H1 (cell line): Measurements from ENCODE around the gene DBF4. TPM values are rescaled to one million over a fixed set of nuclear protein-coding genes. Genes with fewer than 3 reads are reported as not detected.

Source experiments
- CTCF ChIA-PET: fragments of 300-600 bp; sonication (Branson Sonifier 250); formaldehyde crosslinking; loops from one replicate; lab custom pipeline; 2021; ENCODE audit not compliant: partially characterized antibody; lab: Charles Lee
- POLR2A ChIA-PET: fragments of 300-600 bp; sonication (Branson Sonifier 250); formaldehyde crosslinking; loops from one replicate; lab custom pipeline; 2021; ENCODE audit warnings: inconsistent platforms; ENCODE audit not compliant: partially characterized antibody; lab: Charles Lee
- DNase-seq, 2 experiments: peaks; one replicate each; pipeline versions ENCODE4 v3.0.0 to v3.0.0-alpha.2; 2010 to 2022; ENCODE audit warnings: low spot score in 2 of 2, low read depth in 1 of 2, mixed read lengths in 1 of 2
- FAIRE-seq: peaks from 2 replicates; lab custom pipeline; 2011; peaks lifted over from hg19 to GRCh38; lab: Jason Lieb, UNC
- H2AFZ ChIP-seq: 2 replicates; pipeline ENCODE4 v1.8.1; 2012; ENCODE audit warnings: low read length, inconsistent platforms
- H2AK5ac ChIP-seq: 2 replicates; pipeline ENCODE4 v1.6.1; 2013; ENCODE audit warnings: low read depth, low read length
- H2BK120ac ChIP-seq: replicated peaks from 2 replicates; pipeline ENCODE3; 2013; ENCODE audit warnings: low read depth, low read length, inconsistent platforms
- H2BK12ac ChIP-seq: 2 replicates; pipeline ENCODE4 v1.6.1; 2013; ENCODE audit warnings: low read depth, low read length
- H2BK15ac ChIP-seq: 2 replicates; pipeline ENCODE4 v1.6.1; 2013; ENCODE audit warnings: low read length
- H2BK20ac ChIP-seq: 2 replicates; pipeline ENCODE4 v1.6.1; 2013; ENCODE audit warnings: low read length
- H2BK5ac ChIP-seq: 2 replicates; pipeline ENCODE4 v1.6.1; 2013; ENCODE audit warnings: low read depth, low read length
- H3K14ac ChIP-seq: 2 replicates; pipeline ENCODE4 v1.6.1; 2013; ENCODE audit warnings: inconsistent platforms; ENCODE audit not compliant: insufficient read length
- H3K18ac ChIP-seq: 2 replicates; pipeline ENCODE4 v1.6.1; 2013; ENCODE audit warnings: low read length; ENCODE audit errors: extremely low read depth
- H3K23ac ChIP-seq: 2 replicates; pipeline ENCODE4 v1.6.1; 2013; ENCODE audit warnings: inconsistent platforms; ENCODE audit not compliant: insufficient read length
- H3K23me2 ChIP-seq: 2 replicates; pipeline ENCODE4 v1.6.1; 2013; ENCODE audit warnings: low read depth, low read length
- H3K27ac ChIP-seq: 2 replicates; pipeline ENCODE4 v1.6.1; 2011; ENCODE audit warnings: low read depth, low read length, inconsistent platforms
- H3K27me3 ChIP-seq, 4 experiments: replicated peaks in 1 of 4; 1 replicate in 1 of 4; 2 replicates in 3 of 4; pipeline versions ENCODE4 v1.6.1 to v1.8.1; 2011 to 2013; ENCODE audit warnings: low read length in 3 of 4, mild to moderate bottlenecking in 3 of 4, inconsistent platforms in 2 of 4, mixed read lengths in 2 of 4, moderate library complexity in 1 of 4; ENCODE audit not compliant: control insufficient read depth in 3 of 4, insufficient read depth in 3 of 4; ENCODE audit errors: extremely low read depth in 1 of 4
- H3K36me3 ChIP-seq, 4 experiments: 2 replicates each; pipeline versions ENCODE4 v1.6.1 to v1.8.1; 2011 to 2013; ENCODE audit warnings: mild to moderate bottlenecking in 4 of 4, low read length in 3 of 4, moderate library complexity in 2 of 4, control low read depth in 1 of 4, inconsistent platforms in 1 of 4; ENCODE audit not compliant: insufficient read depth in 4 of 4, control insufficient read depth in 2 of 4
- H3K4ac ChIP-seq: replicated peaks from 2 replicates; pipeline ENCODE3; 2013; ENCODE audit warnings: low read length, low read depth, mixed read lengths, inconsistent platforms; ENCODE audit not compliant: insufficient read length
- H3K4me1 ChIP-seq, 4 experiments: replicated peaks in 1 of 4; 1 replicate in 1 of 4; 2 replicates in 3 of 4; pipeline versions ENCODE4 v1.6.1 to v1.8.1; 2011 to 2013; ENCODE audit warnings: low read length in 3 of 4, inconsistent platforms in 2 of 4, mixed read lengths in 1 of 4; ENCODE audit not compliant: insufficient read depth in 4 of 4, control insufficient read depth in 3 of 4
- H3K4me2 ChIP-seq, 2 experiments: 2 replicates each; pipeline versions ENCODE4 v1.6.1 to v1.8.1; 2011 to 2013; ENCODE audit warnings: low read depth in 2 of 2, low read length in 2 of 2, control low read depth in 1 of 2, inconsistent platforms in 1 of 2, mild to moderate bottlenecking in 1 of 2; ENCODE audit not compliant: insufficient read depth in 1 of 2
- H3K4me3 ChIP-seq, 4 experiments: fragments of 200-600, 300-600 bp in 1 of 4; sonication (generic), shearing (Covaris generic), sonication (Bioruptor Twin) in 1 of 4; 2 replicates each; pipeline versions ENCODE4 v1.5.1 to v1.8.1; 2011 to 2016; ENCODE audit warnings: low read length in 4 of 4, low read depth in 3 of 4, control low read depth in 2 of 4, inconsistent platforms in 2 of 4, mild to moderate bottlenecking in 2 of 4, mixed read lengths in 1 of 4, moderate library complexity in 1 of 4; ENCODE audit not compliant: insufficient read depth in 2 of 4; ENCODE audit errors: extremely low read depth in 1 of 4
- H3K56ac ChIP-seq: replicated peaks from 2 replicates; pipeline ENCODE3; 2013; ENCODE audit warnings: low read depth, mild to moderate bottlenecking, mixed read lengths, low read length, inconsistent platforms; ENCODE audit not compliant: insufficient read length
- H3K79me1 ChIP-seq: 2 replicates; pipeline ENCODE4 v1.6.1; 2013; ENCODE audit warnings: low read depth, low read length, control low read depth
- H3K79me2 ChIP-seq, 2 experiments: 2 replicates each; pipeline versions ENCODE4 v1.6.1 to v1.8.1; 2012 to 2013; ENCODE audit warnings: low read length in 2 of 2, mild to moderate bottlenecking in 2 of 2, inconsistent platforms in 1 of 2; ENCODE audit not compliant: insufficient read depth in 2 of 2, control insufficient read depth in 1 of 2
- H3K9ac ChIP-seq, 4 experiments: replicated peaks in 1 of 4; 1 replicate in 1 of 4; 2 replicates in 3 of 4; pipeline versions ENCODE4 v1.6.1 to v1.8.1; 2011 to 2013; ENCODE audit warnings: low read depth in 3 of 4, low read length in 3 of 4, control low read depth in 2 of 4, mild to moderate bottlenecking in 2 of 4, moderate library complexity in 2 of 4, inconsistent platforms in 1 of 4; ENCODE audit errors: extremely low read depth in 1 of 4
- H3K9me3 ChIP-seq, 2 experiments: 2 replicates each; pipeline versions ENCODE4 v1.6.1 to v1.8.1; 2012 to 2013; ENCODE audit warnings: mild to moderate bottlenecking in 2 of 2, moderate library complexity in 2 of 2, control low read depth in 1 of 2, inconsistent platforms in 1 of 2, low read depth in 1 of 2, low read length in 1 of 2, mixed read lengths in 1 of 2; ENCODE audit not compliant: insufficient read depth in 2 of 2
- H4K20me1 ChIP-seq, 2 experiments: replicated peaks in 1 of 2; 2 replicates each; pipeline versions ENCODE3 to v1.8.1; 2011 to 2013; ENCODE audit warnings: inconsistent platforms in 2 of 2, low read length in 2 of 2, mild to moderate bottlenecking in 1 of 2; ENCODE audit not compliant: insufficient read depth in 2 of 2, control insufficient read depth in 1 of 2
- H4K5ac ChIP-seq: 2 replicates; pipeline ENCODE4 v1.6.1; 2013; ENCODE audit warnings: low read length, low read depth, mixed read lengths, inconsistent platforms; ENCODE audit not compliant: insufficient read length
- H4K8ac ChIP-seq: 2 replicates; pipeline ENCODE4 v1.8.0; 2013; ENCODE audit warnings: mild to moderate bottlenecking, moderate library complexity, low read length, inconsistent platforms; ENCODE audit not compliant: insufficient read depth; ENCODE audit errors: extremely low read depth
- H4K91ac ChIP-seq: replicated peaks from 2 replicates; pipeline ENCODE3; 2013; ENCODE audit warnings: low read length, mixed read lengths, inconsistent platforms; ENCODE audit not compliant: insufficient read length
- JUN ChIP-seq: IDR thresholded peaks from 2 replicates; pipeline ENCODE4 v1.6.1; 2011; ENCODE audit warnings: low read depth, mild to moderate bottlenecking, improper control_type of control experiment, low read length
- RAD21 ChIP-seq, 2 experiments: IDR thresholded peaks in 1 of 2; conservative IDR thresholded peaks in 1 of 2; 2 replicates each; pipeline ENCODE4 v1.6.1; 2011; ENCODE audit warnings: low read depth in 2 of 2, low read length in 2 of 2, improper control_type of control experiment in 1 of 2, inconsistent platforms in 1 of 2, mild to moderate bottlenecking in 1 of 2, moderate library complexity in 1 of 2
- WGBS, 2 experiments: shearing (Covaris generic) in 1 of 2; methylation state at CpG; one replicate each; pipeline versions ENCODE4 v1.1.6 to v1.1.7; 2013 to 2015; ENCODE audit warnings: low lambda C conversion rate in 2 of 2, mixed read lengths in 2 of 2, inconsistent platforms in 1 of 2, low coverage in 1 of 2, missing lambda C conversion rate in 1 of 2; ENCODE audit not compliant: insufficient replicate concordance in 2 of 2, insufficient coverage in 1 of 2, insufficient read length in 1 of 2; ENCODE audit errors: extremely low coverage in 1 of 2, missing lambda C conversion rate in 1 of 2; 5-methylcytosine and 5-hydroxymethylcytosine counted together
- polyA plus RNA-seq, 7 experiments: library from polyadenylated mRNA; depleted of rRNA in 3 of 7; stranded (reverse) in 5 of 7; unstranded in 2 of 7; fragments of >200 nt in 5 of 7; fragments of 200-250 nt in 2 of 7; gene quantifications; 1 replicate in 5 of 7; 2 replicates in 1 of 7; 4 replicates in 1 of 7; pipeline versions ENCODE4 v1.2.1 to v1.2.3, GENCODE V29; 2011 to 2013; ENCODE audit warnings: missing spikeins in 2 of 7, mixed read lengths in 2 of 7
- total RNA-seq: library from RNA; stranded (reverse); fragmentation: NEBNext Ultra II Directional; extraction: Animal tissue kit (Norgen Biotek cat#: 25700); gene quantifications from 2 replicates; pipeline ENCODE4 v1.2.1, GENCODE V29; 2021

The DBF4 gene
- total and polyA plus RNA-seq, 2 of the 8 experiments (the other 6 are each of a cell fraction or from before 2014, with no cell fraction given) = 8.7 to 82.4 TPM

DNA sequence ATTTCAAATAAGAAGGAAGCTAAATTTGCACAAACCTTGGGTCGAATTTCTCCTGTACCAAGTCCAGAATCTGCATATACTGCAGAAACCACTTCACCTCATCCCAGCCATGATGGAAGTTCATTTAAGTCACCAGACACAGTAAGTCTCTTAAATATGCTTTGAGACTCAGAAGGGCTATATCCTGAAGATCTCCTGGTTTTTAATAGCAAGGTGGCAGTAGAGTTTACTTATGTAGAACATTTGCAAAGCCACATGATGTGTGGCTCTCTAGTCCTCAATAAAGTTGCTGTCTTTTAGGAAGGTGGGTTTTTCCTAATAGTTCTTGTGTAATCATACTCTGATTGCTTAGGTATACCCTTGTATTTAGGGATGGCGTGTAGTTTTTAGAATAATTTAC, 8.7 kb downstream of the DBF4 start:
- ChIA-PET CTCF (interaction anchor here (1.1 to 1.5 kb wide), 2 partner anchors 15 to 379 kb away, joined by 3 to 4 read pairs; no protein-coding TSS in a partner anchor), POLR2A (no interaction called here)
- Histone ChIP-seq H3K14ac (no peak overlapping the region), H2AFZ (no peak overlapping the region), H2BK120ac (no peak overlapping the region), H3K9me3 (no peaks in the 10 kb centered on the region), H3K4me3 (no peak overlapping the region), H3K27me3 (no peaks in the 10 kb centered on the region), H3K4me2 (no peak overlapping the region), H3K9ac (no peak overlapping the region), H4K5ac (no peak overlapping the region), H3K4me1 (no peaks in the 10 kb centered on the region), H2BK15ac (no peak overlapping the region), H2AK5ac (no peak overlapping the region), H4K20me1 (peaks cover 2% of the 10 kb centered on the region in 2 experiments), H2BK12ac (no peak overlapping the region), H2BK20ac (no peak overlapping the region), H3K79me2 (peaks cover 0 to 49% of the 10 kb centered on the region in 2 experiments; a peak in 2 of 4 replicates), H3K23ac (no peak overlapping the region), H3K79me1 (0 out of 2 replicates have a peak, but pooled peaks cover 2% of the 10 kb centered on the region), H3K27ac (no peak overlapping the region), H3K56ac (no peak overlapping the region), H3K36me3 (peaks cover 9 to 65% (median 31%) of the 10 kb centered on the region in 4 experiments; a peak in 6 of 8 replicates), H2BK5ac (no peak overlapping the region), H4K91ac (no peak overlapping the region), H3K4ac (no peak overlapping the region), H4K8ac (no peak overlapping the region), H3K23me2 (no peaks in the 10 kb centered on the region), H3K18ac (no peak overlapping the region)
- FAIRE-seq (no peak), DNase-seq (no peak)
- 84% methylated on average over 2 of the region's 2 CpGs; no CpG with 5 or more reads in 1 of the 2 experiments for WGBS, 2 experiments
- TF ChIP-seq JUN (no peak), RAD21 (IDR thresholded peaks at IDR 0.05 in 1 of 2, conservative IDR thresholded peaks at IDR 0.05 in 1 of 2; ENCODE audit: low read depth in 2 of 2, low read length in 2 of 2) (no peak)
